Measurements from ENCODE around the gene MSRB1. TPM values are rescaled to one million over a fixed set of nuclear protein-coding genes. Genes with fewer than 3 reads are reported as not detected.

MSRB1 gene
- total RNA-seq, 1 donor from 2014 or later, result 23.7 TPM

- no peak overlapping the region for H3K4me2 ChIP-seq (ENCODE audit: low read length)
- no peak overlapping the region for H3K27ac ChIP-seq (ENCODE audit: low read depth, low read length)
- TF ChIP-seq EZH2 (IDR thresholded peaks at IDR 0.05; ENCODE audit: insufficient read depth, low read length), result no peak
- TF ChIP-seq CTCF (IDR thresholded peaks at IDR 0.05; ENCODE audit: insufficient read depth, low read depth, low read length), result no peak
- FAIRE-seq, result no peak
- H3K27me3 ChIP-seq (ENCODE audit: insufficient read depth, low read length), result peaks cover 51% of the 10 kb centered on the region
- no peak overlapping the region for H3K4me3 ChIP-seq (ENCODE audit: insufficient read depth, low read depth, low read length)
- Mint-ChIP-seq H3K4me3 (ENCODE audit: unreplicated experiment) (no peak overlapping the region), H3K36me3 (ENCODE audit: low read depth, unreplicated experiment) (no peaks in the 10 kb centered on the region), H3K27ac (ENCODE audit: unreplicated experiment) (no peak overlapping the region), H3K27me3 (ENCODE audit: low read depth, unreplicated experiment) (peaks cover 51% of the 10 kb centered on the region), H3K4me1 (ENCODE audit: low read depth, unreplicated experiment) (no peaks in the 10 kb centered on the region), H3K9me3 (ENCODE audit: unreplicated experiment) (no peaks in the 10 kb centered on the region)
- H3K4me1 ChIP-seq (ENCODE audit: insufficient read depth, low read length), result no peaks in the 10 kb centered on the region
- H4K20me1 ChIP-seq (ENCODE audit: insufficient read depth, low read length), result no peaks in the 10 kb centered on the region
- no peaks in the 10 kb centered on the region for H3K79me2 ChIP-seq (ENCODE audit: insufficient read depth, low read length)
- H2AFZ ChIP-seq (ENCODE audit: low read depth, low read length), result no peak overlapping the region
- no peaks in the 10 kb centered on the region for H3K36me3 ChIP-seq (ENCODE audit: insufficient read depth, low read length)
- H3K9me3 ChIP-seq (ENCODE audit: insufficient read depth, low read depth, low read length), result no peaks in the 10 kb centered on the region
- H3K9ac ChIP-seq (ENCODE audit: low read length), result no peak overlapping the region
- no peak for DNase-seq (ENCODE audit: low read depth)
These were observed 27.0 kb downstream of the MSRB1 start for GRCh38 chr16:1915732-1916639.

GRCh38 chr16:1914988-1915387, 28.0 kb downstream of the MSRB1 start:
- Histone ChIP-seq H3K9ac (ENCODE audit: low read length) (no peak overlapping the region), H3K4me3 (ENCODE audit: insufficient read depth, low read depth, low read length) (no peak overlapping the region), H4K20me1 (ENCODE audit: insufficient read depth, low read length) (no peaks in the 10 kb centered on the region), H3K27me3 (ENCODE audit: insufficient read depth, low read length) (peaks cover 42% of the 10 kb centered on the region), H3K36me3 (ENCODE audit: insufficient read depth, low read length) (no peaks in the 10 kb centered on the region), H3K4me1 (ENCODE audit: insufficient read depth, low read length) (no peaks in the 10 kb centered on the region), H3K27ac (ENCODE audit: low read depth, low read length) (no peak overlapping the region), H3K4me2 (ENCODE audit: low read length) (no peak overlapping the region), H3K9me3 (ENCODE audit: insufficient read depth, low read depth, low read length) (no peaks in the 10 kb centered on the region), H3K79me2 (ENCODE audit: insufficient read depth, low read length) (no peaks in the 10 kb centered on the region), H2AFZ (ENCODE audit: low read depth, low read length) (no peak overlapping the region)
- TF ChIP-seq EZH2 (IDR thresholded peaks at IDR 0.05; ENCODE audit: insufficient read depth, low read length) (no peak), CTCF (IDR thresholded peaks at IDR 0.05; ENCODE audit: insufficient read depth, low read depth, low read length) (no peak)
- DNase-seq (ENCODE audit: low read depth) (no peak), FAIRE-seq (no peak)
- H3K36me3 Mint-ChIP-seq (ENCODE audit: low read depth, unreplicated experiment), result no peaks in the 10 kb centered on the region
- H3K27ac Mint-ChIP-seq (ENCODE audit: unreplicated experiment), result no peak overlapping the region
- H3K27me3 Mint-ChIP-seq (ENCODE audit: low read depth, unreplicated experiment), result peaks cover 41% of the 10 kb centered on the region
- no peaks in the 10 kb centered on the region for H3K4me1 Mint-ChIP-seq (ENCODE audit: low read depth, unreplicated experiment)
- H3K9me3 Mint-ChIP-seq (ENCODE audit: unreplicated experiment), result no peaks in the 10 kb centered on the region
- no peak overlapping the region for H3K4me3 Mint-ChIP-seq (ENCODE audit: unreplicated experiment)

DNA sequence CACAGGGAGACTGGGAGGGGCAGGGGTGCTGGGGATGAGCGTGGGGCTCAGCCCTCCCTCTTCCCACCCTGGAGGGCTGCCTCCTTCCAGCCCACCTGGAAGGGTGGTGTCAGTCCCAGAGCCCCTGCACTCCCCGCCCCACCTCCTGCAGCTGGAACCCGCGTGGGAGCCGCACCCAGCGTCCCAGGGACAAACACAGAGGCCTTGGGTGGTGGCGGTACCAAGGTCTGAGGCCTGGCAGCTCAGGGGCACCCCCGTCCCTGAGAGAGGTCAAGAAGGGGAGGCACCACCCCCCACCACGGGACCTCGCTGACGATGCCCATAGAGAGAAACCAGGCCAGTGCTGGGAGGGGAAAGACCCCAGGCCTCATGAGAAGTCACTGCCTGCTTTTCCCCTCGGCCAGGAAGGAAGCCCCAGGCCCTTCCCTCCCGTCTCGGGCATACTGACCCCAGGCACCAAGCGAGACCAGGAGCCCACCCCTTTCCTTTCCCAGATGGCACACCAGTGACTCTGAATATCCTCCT, 28.9 kb downstream of the MSRB1 start:
- Histone ChIP-seq H3K27ac (ENCODE audit: low read depth, low read length) (no peak overlapping the region), H3K36me3 (ENCODE audit: insufficient read depth, low read length) (no peaks in the 10 kb centered on the region), H3K4me3 (ENCODE audit: insufficient read depth, low read depth, low read length) (no peak overlapping the region), H3K27me3 (ENCODE audit: insufficient read depth, low read length) (peaks cover 33% of the 10 kb centered on the region), H3K9me3 (ENCODE audit: insufficient read depth, low read depth, low read length) (no peaks in the 10 kb centered on the region), H2AFZ (ENCODE audit: low read depth, low read length) (no peak overlapping the region), H3K4me1 (ENCODE audit: insufficient read depth, low read length) (no peaks in the 10 kb centered on the region), H3K79me2 (ENCODE audit: insufficient read depth, low read length) (no peaks in the 10 kb centered on the region), H3K4me2 (ENCODE audit: low read length) (no peak overlapping the region), H3K9ac (ENCODE audit: low read length) (no peak overlapping the region), H4K20me1 (ENCODE audit: insufficient read depth, low read length) (no peaks in the 10 kb centered on the region)
- no peaks in the 10 kb centered on the region for H3K9me3 Mint-ChIP-seq (ENCODE audit: unreplicated experiment)
- TF ChIP-seq CTCF (IDR thresholded peaks at IDR 0.05; ENCODE audit: insufficient read depth, low read depth, low read length) (no peak), EZH2 (IDR thresholded peaks at IDR 0.05; ENCODE audit: insufficient read depth, low read length) (no peak)
- H3K27me3 Mint-ChIP-seq (ENCODE audit: low read depth, unreplicated experiment), result peaks cover 38% of the 10 kb centered on the region
- H3K4me1 Mint-ChIP-seq (ENCODE audit: low read depth, unreplicated experiment), result no peaks in the 10 kb centered on the region
- H3K27ac Mint-ChIP-seq (ENCODE audit: unreplicated experiment), result no peak overlapping the region
- H3K4me3 Mint-ChIP-seq (ENCODE audit: unreplicated experiment), result no peak overlapping the region
- no peak for FAIRE-seq
- H3K36me3 Mint-ChIP-seq (ENCODE audit: low read depth, unreplicated experiment), result no peaks in the 10 kb centered on the region
- no peak for DNase-seq (ENCODE audit: low read depth)

All from astrocyte (in vitro differentiated cells and primary cell).